T1000 (cell line): ENCODE results near the gene CTTN.
A peak's percentile ranks its signal among the peaks of the same experiment; 100 is the strongest.

Source experiments
- DNase-seq: peaks from one replicate; lab custom pipeline; 2025; ENCODE audit warnings: mixed read lengths; lab: John Stamatoyannopoulos, UW

The CTTN gene

DNA sequence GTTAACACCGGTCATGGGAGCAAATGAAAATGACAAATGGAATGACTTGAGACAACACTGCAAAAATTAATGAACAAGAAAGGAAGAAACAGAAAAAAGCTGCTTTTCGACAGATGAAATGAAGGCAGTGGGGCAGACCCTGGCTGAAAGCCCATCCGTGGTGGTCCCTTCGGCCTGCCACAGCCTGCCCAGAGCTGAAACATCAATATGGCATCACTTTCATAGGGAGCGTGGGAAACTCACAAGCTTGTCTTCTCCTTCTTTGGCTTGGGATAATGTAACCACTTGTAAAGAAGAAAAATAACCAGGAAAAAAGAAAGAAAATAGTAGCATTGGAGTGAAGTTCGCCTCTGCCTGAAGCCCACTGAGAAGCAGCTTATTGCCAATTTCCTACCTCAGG lies 78.8 kb downstream of the CTTN start:
- no peak for DNase-seq

- DNase-seq = no peak
These were observed 79.3 kb downstream of the CTTN start for GRCh38 chr11:70477609-70478008.

DNA sequence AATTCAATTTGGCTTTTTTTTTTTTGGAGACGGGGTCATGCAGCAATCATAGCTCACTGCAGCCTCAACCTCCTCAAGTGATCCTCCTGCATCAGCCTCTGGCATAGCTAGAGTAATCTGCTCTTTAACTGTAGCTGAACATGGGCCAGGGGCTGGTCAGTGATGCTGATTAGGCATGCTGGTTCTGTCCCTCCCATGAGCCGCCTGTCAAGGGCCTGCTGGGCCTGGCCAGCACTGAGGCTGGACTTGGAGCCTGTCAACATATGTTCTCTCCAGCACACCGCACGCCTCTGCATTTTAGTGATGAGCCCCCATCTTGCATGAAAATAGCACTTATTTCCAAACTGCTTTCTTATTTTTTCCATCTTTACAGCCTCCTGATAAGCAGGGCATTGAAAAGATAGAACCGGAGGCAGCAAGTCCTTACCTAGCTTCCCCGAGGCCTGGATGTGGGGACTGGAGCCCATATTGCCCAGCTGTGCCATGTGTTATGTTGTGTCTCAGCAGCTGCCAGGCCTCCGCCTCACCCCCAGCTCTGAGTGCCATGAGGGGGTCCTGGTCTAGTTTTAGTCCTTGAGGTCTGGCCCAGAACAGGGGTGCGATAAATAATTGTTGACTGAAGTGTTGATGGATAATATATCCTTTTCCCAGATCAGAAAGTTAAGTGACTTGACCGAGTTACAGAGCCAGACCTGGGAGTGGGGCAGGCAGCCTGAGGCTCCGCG lies 80.0 kb downstream of the CTTN start:
- DNase-seq = no peak

GRCh38 chr11:70480711-70481110 lies 82.4 kb downstream of the CTTN start:
- no peak for DNase-seq

DNA sequence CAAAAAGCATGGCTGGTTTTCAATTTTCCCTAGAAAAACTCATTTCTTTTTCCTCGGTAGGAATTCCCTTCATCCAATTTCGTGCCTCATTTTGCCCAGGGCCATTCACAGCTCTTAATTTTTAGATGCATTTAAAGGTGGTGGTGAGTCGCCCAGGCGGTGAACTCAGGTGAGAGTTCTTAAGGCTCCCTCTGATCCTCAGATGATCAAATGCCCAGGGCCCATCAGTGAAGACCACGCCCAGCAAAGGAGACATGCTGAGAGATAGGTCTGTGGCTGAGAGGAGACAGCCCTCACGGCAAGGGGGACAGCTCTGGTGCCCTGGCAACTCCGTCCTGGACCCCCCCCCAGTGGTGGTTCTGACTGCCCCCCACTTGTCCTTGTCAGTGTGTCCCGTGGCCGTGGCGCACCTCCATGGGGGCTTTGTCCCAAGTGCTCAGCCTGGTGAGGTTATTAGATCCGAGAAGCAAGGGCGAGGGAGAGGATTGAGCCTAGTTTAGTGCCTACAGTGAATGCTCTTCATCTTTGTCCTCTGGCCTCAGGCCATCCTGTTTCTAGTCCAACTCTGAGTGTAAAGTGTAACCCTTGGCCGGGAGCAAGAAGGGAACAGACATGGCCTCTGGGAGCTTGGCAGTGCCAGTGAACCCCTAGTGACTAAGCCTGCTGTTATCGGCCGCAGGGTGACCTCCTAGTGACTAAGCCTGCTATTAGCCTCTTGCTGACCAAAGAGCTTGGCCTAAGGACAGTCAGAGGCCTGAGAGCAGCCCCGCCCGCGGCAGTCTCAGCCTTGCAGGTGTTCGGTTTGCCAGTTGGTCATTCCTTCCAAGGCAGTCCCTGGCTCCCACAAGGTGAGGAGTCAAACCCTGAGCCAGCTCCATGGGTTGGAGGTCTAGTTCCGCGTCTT lies 83.5 kb downstream of the CTTN start:
- peak; percentile 73 for DNase-seq

- no peak for DNase-seq
These were observed 84.2 kb downstream of the CTTN start for GRCh38 chr11:70482529-70482917.

DNA sequence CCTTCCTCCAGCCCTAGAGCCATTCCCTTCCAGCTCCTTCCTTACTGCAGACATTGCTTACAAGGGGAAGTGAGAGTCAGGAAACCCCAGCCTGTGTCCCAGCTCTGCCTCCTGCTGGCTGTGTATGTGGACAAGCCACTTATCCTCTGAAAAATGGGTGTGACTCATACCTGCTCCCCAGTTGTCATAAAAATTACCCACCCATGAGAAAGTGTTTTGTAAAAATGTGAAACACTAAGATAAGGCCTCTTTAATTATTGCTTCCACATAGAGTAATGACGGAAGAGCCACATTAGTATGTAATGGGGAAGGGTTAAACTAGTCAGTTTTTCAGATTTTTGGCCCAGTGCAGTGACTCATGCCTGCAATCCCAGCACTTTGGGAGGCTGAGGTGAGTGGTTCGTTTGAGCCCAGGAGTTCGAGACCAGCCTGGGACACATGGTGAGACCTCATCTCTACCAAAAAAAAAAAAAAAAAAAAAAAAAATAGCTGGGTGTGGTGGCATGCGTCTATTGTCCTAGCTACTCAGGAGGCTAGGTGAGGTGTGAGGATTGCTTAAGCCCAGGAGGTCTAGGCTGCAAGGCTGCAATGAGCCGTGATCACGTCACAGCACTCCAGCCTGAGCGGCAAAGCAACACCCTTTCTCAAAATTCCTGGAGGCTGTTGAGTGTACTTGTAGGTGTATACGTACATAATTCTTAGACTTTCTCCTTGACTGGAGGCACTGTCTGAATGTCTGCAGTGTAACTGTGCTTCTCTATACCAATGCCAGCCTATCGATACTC lies 84.9 kb downstream of the CTTN start:
- DNase-seq = no peak

DNA sequence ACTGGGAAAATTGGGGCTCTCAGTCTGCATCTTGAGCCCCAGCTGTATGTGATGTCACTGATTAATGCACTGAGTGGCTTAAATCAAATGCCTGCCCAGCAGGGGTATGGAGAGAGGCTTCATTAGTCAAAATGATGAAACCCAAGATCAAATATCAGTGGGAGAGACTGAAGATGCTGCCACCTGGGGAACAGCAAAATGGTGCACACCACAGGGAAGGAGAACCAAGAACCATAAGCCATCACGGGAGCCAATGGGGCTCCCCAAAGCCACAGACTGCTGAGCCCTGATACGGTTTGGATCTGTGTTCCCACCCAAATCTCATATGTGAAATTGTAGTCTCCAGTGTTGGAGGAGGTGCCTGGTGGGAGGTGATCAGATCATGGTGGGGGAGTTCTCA lies 85.6 kb downstream of the CTTN start:
- DNase-seq = no peak

DNA sequence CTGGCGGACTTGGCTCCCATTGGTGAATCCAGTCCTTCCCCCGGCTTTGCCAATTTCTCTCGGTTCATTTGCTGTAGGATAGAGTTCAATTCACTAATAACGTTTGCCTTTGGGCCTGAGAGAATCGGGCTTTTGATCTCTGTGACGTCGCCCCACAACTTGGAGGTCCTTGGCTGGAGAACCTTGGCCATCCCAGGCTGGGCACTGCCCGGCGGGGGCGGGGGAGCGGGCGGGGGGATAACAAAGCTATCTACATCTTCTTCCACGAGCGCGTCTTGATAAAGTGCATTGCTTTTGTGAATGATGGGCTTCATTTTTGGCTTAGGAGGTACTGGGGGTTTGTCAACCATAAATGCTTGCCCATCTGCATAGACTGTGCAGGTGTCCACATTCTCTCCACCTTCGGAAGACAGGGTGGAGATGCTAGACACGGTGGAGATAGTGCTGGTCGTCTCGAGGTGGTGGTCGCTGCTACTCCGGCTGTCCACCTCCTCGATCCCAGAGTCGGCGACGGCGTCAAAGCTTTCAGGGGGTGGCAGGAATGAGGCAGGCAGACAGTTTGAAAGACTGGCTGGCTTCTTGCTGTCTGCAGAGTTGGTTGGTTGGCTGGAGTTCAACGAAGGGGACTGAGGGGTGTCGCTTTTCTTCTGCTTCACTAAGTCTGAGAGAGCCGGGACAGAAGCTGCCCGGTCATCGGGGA lies 87.1 kb downstream of the CTTN start:
- DNase-seq = no peak

GRCh38 chr11:70486026-70486415 lies 87.7 kb downstream of the CTTN start:
- DNase-seq = no peak
